Testis (tissue), 2 donors: ENCODE measurements around the gene CILP2.

Experiments used
- POLR2A ChIP-seq: fragments of 450-650 bp; IDR thresholded peaks from one replicate; pipeline ENCODE4 v1.6.1; 2017; ENCODE audit warnings: antibody characterized with exemption, mild to moderate bottlenecking, moderate library complexity
- TF ChIP-seq, protein P1 (sequence below), 3 experiments: fragments of 450-650 bp in 2 of 3; fragments of 200-600 bp in 1 of 3; sonication (generic) in 1 of 3; IDR thresholded peaks; one replicate each; pipeline ENCODE4 v1.5.1; 2016 to 2019; ENCODE audit warnings: antibody characterized with exemption in 3 of 3, mild to moderate bottlenecking in 2 of 3, moderate library complexity in 1 of 3

DNA sequence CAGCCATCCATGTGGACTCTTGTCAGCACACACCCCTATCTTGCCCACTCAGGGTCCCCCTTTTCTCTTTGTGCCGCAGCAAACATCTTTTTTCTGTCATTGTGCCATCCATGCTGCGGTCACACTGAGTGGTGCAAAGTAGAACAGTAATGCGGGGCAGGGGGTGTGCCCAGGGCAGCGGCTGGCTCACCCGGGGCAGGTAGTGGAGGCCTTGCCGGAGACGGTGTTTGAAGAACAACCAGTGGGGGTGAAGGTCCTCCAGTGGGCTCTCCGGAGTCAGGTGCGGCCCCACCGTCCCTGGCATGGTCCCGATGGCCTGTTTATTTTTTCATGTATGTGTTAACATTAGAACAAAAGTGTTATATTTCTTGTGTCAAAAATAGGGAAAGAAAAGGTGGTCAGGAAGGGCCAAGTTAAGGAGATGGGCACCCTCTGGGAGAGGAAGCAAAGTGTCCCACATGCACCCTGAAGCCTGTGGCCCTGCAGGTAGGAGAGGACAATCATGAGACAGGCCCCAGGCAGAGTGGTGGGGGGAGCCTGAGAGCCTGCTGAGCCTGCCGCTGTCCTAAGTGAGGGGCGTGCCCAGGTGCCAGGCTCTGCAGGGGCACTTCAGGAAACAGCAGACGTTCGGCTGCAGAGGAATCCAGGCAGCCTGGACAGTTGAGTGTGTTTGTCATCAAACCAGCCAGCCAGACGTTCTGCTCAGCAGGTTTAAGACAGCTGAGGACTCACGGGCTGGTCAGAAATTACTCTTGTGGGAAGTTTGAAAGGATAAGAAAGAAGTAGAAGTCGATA, 35.1 kb upstream of the CILP2 start:
- TF ChIP-seq, protein P1, sequence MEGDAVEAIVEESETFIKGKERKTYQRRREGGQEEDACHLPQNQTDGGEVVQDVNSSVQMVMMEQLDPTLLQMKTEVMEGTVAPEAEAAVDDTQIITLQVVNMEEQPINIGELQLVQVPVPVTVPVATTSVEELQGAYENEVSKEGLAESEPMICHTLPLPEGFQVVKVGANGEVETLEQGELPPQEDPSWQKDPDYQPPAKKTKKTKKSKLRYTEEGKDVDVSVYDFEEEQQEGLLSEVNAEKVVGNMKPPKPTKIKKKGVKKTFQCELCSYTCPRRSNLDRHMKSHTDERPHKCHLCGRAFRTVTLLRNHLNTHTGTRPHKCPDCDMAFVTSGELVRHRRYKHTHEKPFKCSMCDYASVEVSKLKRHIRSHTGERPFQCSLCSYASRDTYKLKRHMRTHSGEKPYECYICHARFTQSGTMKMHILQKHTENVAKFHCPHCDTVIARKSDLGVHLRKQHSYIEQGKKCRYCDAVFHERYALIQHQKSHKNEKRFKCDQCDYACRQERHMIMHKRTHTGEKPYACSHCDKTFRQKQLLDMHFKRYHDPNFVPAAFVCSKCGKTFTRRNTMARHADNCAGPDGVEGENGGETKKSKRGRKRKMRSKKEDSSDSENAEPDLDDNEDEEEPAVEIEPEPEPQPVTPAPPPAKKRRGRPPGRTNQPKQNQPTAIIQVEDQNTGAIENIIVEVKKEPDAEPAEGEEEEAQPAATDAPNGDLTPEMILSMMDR (IDR thresholded peaks at IDR 0.05), result no peak
- TF ChIP-seq POLR2A, result no peak
